Stimulated activated CD8-positive, alpha-beta memory T cell treated with anti-CD3 and anti-CD28 coated beads, Interleukin-7, amount 100 ng/mL, for 1 hour (primary cell): ENCODE data around the gene CLDN16.

Source experiments
- DNase-seq, 2 donors: peaks; one replicate each; pipeline ENCODE4 v3.0.0-alpha.2; 2020; ENCODE audit warnings: low read depth in 2 of 2

The CLDN16 gene, protein sequence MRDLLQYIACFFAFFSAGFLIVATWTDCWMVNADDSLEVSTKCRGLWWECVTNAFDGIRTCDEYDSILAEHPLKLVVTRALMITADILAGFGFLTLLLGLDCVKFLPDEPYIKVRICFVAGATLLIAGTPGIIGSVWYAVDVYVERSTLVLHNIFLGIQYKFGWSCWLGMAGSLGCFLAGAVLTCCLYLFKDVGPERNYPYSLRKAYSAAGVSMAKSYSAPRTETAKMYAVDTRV

DNA sequence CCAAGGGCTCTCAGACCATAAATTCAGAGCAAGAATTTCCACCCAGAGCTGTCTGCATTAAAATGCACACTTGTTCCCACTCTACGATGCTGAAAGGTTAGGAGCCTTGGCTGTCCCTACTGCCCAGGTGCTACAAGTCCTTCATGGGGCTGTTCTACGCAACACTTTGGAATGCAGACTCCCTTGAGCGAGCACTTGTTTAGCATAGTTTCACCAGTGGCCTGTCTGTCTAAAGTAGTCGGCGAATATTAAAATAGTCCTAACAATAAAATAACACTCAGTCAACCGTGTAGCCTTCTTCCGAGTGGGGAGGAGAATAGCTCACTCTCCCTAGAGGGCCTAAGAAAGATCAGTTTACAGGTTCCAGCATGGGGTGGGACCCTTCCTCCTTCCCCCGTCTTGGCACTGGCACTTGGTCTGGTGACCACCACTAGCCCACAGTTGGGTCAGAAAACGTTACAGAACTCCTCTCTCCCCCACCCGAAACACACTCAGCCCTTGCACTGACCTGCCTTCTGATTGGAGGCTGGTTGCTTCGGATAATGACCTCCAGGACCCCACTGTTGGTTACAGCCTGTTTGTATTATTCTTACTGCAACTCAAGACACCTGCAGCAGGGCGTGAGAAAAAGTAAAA, at the start of gene CLDN16:
Gene CLDN16 (plus strand): TSS at position 586 of the 636 bp plus-strand sequence. CDS start 167 bp downstream, outside the sequence.
- no peak for DNase-seq

GRCh38 chr3:190338717-190339116, 49.2 kb upstream of the CLDN16 start:
- no peak for DNase-seq

- no peak for DNase-seq
These were observed 48.8 kb upstream of the CLDN16 start for GRCh38 chr3:190339130-190339529.

DNA sequence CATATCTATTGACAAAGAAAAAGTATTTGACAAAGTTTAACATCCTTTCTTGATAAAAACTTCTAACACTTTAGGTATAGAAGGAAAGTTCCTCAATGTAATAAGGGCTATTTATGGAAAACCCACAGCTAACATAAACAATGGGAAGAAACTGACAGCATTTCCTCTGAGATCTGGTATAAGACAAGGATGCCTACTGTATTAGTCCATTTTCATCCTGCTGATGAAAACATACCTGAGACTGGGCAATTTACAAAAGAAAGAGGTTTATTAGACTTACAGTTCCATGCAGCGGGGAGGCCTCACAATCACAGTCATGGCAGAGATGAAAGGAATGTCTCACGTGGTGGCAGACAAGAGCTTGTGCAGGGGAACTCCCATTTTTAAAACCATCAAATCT, 47.9 kb upstream of the CLDN16 start:
- no peak for DNase-seq

- DNase-seq = no peak
These were observed 42.7 kb upstream of the CLDN16 start for GRCh38 chr3:190345027-190345821.

- DNase-seq = no peak
These were observed 42.1 kb upstream of the CLDN16 start for GRCh38 chr3:190345878-190346277.

DNA sequence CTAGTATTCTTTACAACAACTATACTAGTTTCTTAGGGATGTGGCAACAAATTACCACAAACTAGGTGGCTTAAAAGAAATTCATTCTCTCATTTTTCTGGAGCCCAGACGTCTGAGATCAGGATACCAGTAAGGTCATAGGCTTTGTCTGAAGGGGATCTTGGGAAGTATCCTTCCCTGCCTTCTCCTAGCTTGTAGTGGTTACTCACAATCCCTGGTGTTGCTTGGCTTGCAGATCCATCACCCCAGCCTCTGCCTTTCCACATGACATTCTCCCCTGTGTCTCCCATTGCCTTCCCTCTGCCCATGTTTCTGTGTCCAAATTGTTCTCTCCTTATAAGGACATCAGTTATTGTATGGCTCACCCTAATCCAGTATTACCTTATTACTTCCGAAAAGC, 41.4 kb upstream of the CLDN16 start:
- DNase-seq = no peak

GRCh38 chr3:190352861-190353457, 35.0 kb upstream of the CLDN16 start:
- DNase-seq = no peak

DNA sequence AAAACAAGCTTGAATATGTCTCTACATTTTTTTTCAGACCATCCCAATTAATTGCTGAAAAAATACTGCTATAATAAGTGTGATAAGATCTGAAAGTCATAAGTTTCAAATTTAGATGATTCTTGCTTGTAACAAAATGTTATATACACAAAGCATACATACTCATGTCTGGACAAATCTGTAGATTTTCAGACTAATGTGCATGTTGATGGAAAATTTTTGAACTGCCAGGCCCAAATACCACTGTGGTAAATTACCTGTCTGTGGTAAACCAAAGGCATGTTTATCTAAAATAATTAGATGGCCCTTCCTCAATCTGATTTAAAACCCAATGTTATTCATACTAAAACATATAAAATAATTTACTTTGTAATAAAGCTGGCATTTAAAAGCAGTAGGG, 31.7 kb upstream of the CLDN16 start:
- no peak for DNase-seq

- DNase-seq = no peak
These were observed 30.5 kb upstream of the CLDN16 start for GRCh38 chr3:190357468-190357867.

DNA sequence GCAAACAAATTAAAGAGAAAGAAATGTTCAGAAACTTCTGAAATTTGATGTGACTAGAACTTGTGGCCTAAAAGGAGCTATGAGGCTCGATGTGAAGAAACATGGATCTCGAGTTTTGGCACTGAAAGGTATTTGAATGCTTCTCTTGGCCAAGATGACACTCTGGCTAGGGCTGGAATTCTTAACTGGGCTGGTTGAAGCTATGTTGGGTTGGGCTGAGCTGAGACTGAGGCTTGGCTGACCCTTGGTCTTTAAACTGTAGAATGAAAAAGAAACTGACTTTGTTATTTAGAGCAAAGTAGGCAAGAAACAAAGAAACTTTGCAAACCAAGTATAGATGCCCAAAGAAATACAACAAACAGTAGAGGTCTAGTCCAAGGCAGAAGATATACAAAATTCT, 28.1 kb upstream of the CLDN16 start:
- no peak for DNase-seq

- no peak for DNase-seq
These were observed 27.7 kb upstream of the CLDN16 start for GRCh38 chr3:190360228-190360627.

GRCh38 chr3:190361791-190362190, 26.2 kb upstream of the CLDN16 start:
- no peak for DNase-seq

GRCh38 chr3:190362258-190362657, 25.7 kb upstream of the CLDN16 start:
- DNase-seq = no peak

- DNase-seq = no peak
These were observed 21.8 kb upstream of the CLDN16 start for GRCh38 chr3:190366133-190366532.

DNA sequence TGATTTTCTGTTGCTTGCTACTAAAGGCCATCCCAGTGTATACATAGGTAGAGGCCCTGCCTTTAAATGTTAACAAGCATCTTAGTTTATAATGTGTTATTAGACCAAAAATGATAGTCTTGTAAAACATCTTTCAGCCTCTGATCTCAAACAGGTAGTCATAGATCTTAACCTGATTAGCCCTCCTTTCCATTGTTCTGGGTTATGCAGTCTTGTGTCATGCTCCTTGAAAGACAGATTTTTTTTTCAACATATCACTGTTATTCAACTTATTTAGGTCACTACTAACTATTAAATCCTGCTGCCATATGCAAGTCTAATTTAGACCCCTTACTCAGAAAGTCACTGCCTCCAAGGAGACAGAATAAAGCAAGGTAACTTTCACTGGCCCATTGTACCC, 19.1 kb upstream of the CLDN16 start:
- DNase-seq = no peak

DNA sequence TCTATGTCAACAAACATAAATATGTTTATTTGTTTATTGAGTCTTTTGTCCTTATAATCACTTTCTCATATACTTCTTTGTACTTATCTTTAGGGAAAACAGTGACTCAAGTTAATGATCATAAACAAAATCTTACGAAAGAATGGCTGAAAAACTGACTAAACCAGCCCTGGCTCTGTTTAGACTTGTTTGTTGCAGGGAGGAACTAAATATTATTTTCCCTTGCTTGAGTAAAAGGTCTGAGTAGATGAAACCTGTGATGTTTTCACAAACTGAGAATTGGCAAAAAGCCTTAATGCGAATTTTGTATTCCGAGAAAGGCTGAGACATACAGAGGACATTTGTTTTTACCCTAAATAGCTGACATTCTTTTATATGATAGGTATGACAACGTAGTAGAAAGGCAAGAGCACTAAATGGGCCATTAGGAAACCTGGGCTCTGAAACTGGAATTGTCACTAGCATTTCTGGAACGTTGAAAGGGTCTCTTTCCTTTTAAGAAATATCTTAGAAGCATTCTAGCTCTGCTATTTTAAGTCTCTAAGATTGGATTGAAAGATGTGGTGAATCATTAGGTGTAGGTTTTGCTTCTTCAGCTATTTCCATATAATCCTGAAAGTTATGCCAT, 18.2 kb upstream of the CLDN16 start:
- DNase-seq = no peak

DNA sequence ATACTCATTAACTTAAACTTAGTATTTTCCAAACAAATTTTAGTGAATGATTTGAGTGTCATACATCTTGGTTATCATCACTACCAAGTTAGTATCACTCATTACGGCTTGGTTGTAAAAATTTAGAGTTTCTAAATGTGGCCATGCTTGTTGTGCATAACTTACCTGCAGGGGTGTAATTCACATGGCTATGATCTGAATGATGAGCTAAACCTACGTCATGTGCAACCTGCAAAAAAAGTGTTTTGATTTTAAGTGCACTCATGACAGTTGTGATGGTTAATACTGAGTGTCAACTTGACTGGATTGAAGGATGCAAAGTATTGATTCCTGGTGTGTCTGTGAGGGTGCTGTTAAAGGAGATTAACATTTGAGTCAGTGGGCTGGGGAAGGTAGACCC, 17.6 kb upstream of the CLDN16 start:
- no peak for DNase-seq

- DNase-seq = no peak
These were observed 16.8 kb upstream of the CLDN16 start for GRCh38 chr3:190371152-190371551.

DNA sequence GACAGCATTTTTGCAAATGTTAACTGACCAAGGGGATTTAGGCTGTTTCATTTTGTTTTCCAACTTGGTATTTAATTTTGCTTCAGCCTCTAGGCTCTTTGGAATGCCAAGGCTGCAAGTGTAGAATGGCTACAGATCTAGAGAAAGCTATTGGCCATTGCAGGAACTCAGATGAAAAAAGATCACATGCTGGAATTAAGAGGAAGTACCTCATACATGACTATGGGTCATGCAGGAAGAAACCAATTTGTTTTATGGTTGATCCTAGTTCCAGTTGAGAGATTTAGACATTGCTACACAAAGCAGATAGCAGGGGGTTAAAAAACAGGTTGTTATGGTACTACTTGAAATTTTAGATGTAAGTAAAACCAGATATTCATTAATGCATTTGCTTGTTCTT, 12.7 kb upstream of the CLDN16 start:
- DNase-seq = no peak

DNA sequence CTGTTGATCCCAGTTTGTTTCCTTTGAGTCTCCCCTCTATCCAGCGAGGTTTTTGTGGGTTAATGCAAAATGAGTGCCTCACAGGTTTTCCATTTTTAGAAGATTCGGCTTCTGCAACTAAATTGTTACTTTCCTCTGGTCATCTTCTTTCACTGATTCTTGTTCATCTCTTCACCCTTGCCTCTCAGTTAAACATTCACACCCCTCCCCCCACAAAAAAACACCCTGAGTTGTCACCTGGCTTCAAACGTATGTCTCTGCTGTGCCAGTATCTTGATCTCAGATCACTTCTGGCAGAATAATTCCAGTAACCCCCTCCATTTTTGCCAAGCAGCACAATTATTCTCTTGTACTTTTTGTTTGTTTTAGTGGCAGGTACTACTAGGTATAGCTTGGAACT, 12.3 kb upstream of the CLDN16 start:
- DNase-seq = no peak

- DNase-seq = no peak
These were observed 9.6 kb upstream of the CLDN16 start for GRCh38 chr3:190378240-190378891.
